Bronchial epithelial cell (primary cell): ENCODE results near the gene AGAP1. TPM values are rescaled to one million over a fixed set of nuclear protein-coding genes. Genes with fewer than 3 reads are reported as not detected.

Source experiments
- DNase-seq: peaks from one replicate; pipeline ENCODE4 v3.0.0-alpha.2; 2010; ENCODE audit warnings: low read depth
- FAIRE-seq: peaks from 2 replicates; lab custom pipeline; 2011; peaks lifted over from hg19 to GRCh38; lab: Jason Lieb, UNC
- H3K27me3 ChIP-seq: 2 replicates; pipeline ENCODE4 v1.5.1; 2011; ENCODE audit warnings: low read length; ENCODE audit not compliant: control insufficient read depth, insufficient read depth
- H3K36me3 ChIP-seq: 2 replicates; pipeline ENCODE4 v1.5.1; 2011; ENCODE audit warnings: low read length; ENCODE audit not compliant: control insufficient read depth, insufficient read depth
- H3K4me3 ChIP-seq: 2 replicates; pipeline ENCODE4 v1.5.1; 2011; ENCODE audit warnings: mild to moderate bottlenecking, low read depth, low read length, control low read depth
- total RNA-seq: library from RNA; depleted of rRNA; stranded (reverse); fragments of >200 nt; gene quantifications from 2 replicates; pipeline ENCODE4 v1.2.1, GENCODE V29; 2014
- TF ChIP-seq, protein P1 (sequence below): IDR thresholded peaks from 2 replicates; pipeline ENCODE4 v1.5.1; 2011; ENCODE audit warnings: mild to moderate bottlenecking, moderate library complexity, low read length, control low read depth, inconsistent platforms; ENCODE audit not compliant: insufficient read depth, severe bottlenecking

Gene AGAP1
- total RNA-seq, 1 donor from 2014 or later, result 22.4 TPM

DNA sequence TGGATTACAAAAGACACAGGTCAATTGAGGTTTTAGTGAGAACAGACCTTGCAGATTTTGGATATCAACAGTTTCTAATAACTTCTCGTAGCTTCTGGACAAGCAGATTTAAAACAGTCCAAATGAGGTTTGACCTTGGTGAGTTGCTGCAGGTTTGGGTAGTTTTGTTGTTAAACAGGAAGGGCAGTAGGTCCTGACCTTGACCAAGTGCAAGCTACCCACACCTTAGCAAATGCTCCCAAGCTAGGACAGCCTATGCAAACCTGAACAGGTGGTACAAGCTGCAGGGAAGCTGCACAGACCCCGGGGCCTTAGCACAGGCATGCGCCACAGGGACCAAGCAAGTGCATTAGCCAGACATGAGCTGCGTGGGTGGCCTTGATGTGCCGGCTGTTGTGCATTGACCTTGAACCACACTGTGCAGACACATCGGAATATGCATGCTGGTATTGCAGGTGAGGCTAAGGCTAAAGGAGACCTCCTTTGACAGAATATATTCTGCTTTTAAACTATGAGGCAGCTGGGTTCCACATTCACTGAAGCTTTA, 40.2 kb upstream of the AGAP1 start:
- Histone ChIP-seq H3K4me3 (no peak overlapping the region), H3K27me3 (no peaks in the 10 kb centered on the region), H3K36me3 (no peaks in the 10 kb centered on the region)
- no peak for DNase-seq
- FAIRE-seq, result no peak
- TF ChIP-seq, protein P1, sequence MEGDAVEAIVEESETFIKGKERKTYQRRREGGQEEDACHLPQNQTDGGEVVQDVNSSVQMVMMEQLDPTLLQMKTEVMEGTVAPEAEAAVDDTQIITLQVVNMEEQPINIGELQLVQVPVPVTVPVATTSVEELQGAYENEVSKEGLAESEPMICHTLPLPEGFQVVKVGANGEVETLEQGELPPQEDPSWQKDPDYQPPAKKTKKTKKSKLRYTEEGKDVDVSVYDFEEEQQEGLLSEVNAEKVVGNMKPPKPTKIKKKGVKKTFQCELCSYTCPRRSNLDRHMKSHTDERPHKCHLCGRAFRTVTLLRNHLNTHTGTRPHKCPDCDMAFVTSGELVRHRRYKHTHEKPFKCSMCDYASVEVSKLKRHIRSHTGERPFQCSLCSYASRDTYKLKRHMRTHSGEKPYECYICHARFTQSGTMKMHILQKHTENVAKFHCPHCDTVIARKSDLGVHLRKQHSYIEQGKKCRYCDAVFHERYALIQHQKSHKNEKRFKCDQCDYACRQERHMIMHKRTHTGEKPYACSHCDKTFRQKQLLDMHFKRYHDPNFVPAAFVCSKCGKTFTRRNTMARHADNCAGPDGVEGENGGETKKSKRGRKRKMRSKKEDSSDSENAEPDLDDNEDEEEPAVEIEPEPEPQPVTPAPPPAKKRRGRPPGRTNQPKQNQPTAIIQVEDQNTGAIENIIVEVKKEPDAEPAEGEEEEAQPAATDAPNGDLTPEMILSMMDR, result no peak

DNA sequence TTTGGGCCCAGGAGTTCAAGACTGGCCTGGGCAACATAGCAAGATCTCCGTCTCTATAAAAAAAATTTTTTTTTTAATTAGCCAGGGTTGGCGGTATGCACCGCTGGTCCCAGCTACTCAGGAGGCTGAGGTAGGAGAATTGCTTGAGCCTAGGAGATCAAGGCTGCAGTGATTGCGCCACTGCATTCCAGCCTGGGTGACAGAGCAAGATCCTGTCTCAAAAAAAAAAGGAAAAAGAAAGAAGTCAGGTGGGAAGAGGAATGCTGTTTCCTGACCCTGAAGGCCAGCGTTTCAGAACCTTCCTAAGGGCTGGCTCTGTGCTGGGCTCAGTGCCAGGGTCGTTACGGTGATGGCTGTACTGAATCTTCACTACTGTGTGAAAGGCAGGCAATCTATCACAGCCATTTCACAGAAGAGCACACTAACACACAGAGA, 35.0 kb upstream of the AGAP1 start:
- TF ChIP-seq, protein P1, result no peak
- FAIRE-seq (no peak), DNase-seq (peak; percentile 75)
- H3K4me3 ChIP-seq, result no peak overlapping the region
- peaks cover 1% of the 10 kb centered on the region for H3K27me3 ChIP-seq
- H3K36me3 ChIP-seq, result no peaks in the 10 kb centered on the region

DNA sequence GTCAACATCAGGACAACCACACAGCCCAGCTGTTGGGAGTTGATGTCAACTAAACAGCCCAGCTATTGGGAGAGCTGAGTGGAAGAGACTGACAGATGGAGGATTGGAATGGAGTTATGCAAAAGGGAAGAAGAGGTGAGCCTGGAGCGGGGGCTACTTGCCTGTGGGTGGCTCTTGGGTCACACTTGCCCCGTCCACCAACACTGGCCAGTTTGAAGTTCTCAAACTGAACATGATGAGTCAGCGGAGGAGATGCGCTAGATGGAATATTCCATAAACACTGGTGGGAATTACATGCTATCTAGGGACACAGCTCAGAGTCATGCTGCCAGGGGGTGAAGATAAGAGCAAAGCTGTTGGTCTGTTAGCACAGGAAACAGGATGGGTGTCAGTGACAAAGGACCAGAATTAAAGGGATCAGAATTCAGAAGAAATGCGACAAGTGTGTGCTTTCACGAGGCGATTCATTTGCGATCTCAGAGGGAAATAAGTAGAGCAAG, 33.2 kb upstream of the AGAP1 start:
- TF ChIP-seq, protein P1, result no peak
- H3K27me3 ChIP-seq, result peaks cover 1% of the 10 kb centered on the region
- DNase-seq (no peak), FAIRE-seq (no peak)
- no peak overlapping the region for H3K4me3 ChIP-seq
- no peaks in the 10 kb centered on the region for H3K36me3 ChIP-seq

DNA sequence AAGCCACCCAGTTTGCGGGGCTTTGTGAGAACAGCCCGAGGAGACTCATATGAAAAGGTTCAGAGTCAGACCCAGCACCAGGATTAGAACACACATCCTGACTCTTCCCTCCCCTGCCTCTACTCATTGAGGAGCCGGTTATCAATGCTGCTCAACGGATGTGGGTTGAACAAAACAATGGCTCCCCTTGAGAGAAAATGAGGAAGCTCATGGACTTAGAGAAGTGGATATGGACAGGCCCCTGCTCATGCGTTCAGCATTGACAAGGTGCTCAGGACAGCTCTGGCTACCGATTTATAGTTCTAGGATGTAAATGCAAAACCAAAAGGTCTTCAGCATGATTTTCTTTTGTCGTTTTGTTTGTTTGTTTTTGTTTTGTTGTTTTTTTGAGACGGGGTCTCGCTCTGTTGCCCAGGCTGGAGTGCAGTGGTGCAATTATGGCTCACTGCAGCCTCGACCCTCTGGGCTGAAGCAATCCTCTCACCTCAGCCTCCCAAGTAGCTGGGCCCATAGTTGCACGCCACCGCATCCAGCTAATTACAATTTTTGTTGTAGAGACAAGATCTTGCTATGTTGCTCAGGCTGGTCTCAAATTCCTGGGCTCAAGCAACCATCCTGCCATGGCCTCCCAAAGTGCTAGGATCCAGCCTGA, 32.0 kb upstream of the AGAP1 start:
- Histone ChIP-seq H3K27me3 (peaks cover 1% of the 10 kb centered on the region), H3K4me3 (no peak overlapping the region), H3K36me3 (no peaks in the 10 kb centered on the region)
- no peak for FAIRE-seq
- TF ChIP-seq, protein P1, result no peak
- DNase-seq, result no peak

DNA sequence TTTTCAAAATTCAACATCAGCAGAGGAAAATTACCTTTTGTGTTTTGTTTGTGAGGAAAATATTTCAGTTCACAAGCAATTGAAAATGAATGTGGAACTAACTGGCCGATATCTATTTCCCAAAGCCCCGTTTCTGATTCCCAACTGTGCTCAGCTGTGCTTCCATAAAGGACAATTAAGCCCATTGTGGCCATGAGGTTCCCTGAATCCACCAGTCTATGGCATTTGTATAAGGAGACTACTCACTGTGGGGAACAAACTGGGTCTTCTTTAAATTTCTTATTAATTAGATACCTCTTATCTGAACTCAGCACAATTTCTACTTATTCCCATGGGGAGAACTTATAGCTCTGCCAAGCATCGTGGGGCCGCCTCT, 31.4 kb upstream of the AGAP1 start:
- DNase-seq (no peak), FAIRE-seq (no peak)
- Histone ChIP-seq H3K36me3 (no peaks in the 10 kb centered on the region), H3K4me3 (no peak overlapping the region), H3K27me3 (peaks cover 1% of the 10 kb centered on the region)
- TF ChIP-seq, protein P1, result no peak

DNA sequence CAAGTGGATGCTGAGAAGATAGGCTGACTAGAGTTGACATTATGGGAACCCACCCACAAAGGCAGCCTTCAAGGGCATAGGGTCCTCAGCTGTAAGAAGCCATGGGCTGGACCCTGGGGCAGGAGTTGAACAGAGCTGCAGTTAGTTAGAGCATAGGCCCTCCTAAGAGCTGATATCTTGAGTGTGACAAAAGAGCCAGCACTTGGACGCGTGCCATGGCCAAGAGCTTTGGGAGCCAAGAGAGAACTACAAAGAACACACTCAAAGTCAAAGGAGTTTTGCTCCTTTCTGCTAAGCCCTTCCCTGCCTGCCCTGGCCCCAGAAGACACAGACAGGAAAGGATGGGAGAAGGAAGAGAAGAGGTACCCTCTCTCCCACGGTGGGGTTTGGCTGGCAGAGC, 29.9 kb upstream of the AGAP1 start:
- Histone ChIP-seq H3K4me3 (no peak overlapping the region), H3K27me3 (peaks cover 1% of the 10 kb centered on the region), H3K36me3 (no peaks in the 10 kb centered on the region)
- peak; percentile 18 for FAIRE-seq
- TF ChIP-seq, protein P1, result no peak
- no peak for DNase-seq
